Liver (tissue), 3 donors: ENCODE measurements around the gene CCER1.

ENCODE experiments used
- CTCF ChIP-seq: fragments of 150-350 bp; IDR thresholded peaks from 2 replicates; pipeline ENCODE4 v1.5.1; 2017; ENCODE audit warnings: improper control_type of control experiment, low read depth, low read length; ENCODE audit not compliant: missing input control
- EGR1 ChIP-seq, 2 donors: IDR thresholded peaks; 2 replicates each; pipeline ENCODE4 v1.6.1; 2016 to 2018; ENCODE audit warnings: antibody characterized with exemption in 2 of 2, low read depth in 2 of 2
- JUND ChIP-seq, 2 donors: IDR thresholded peaks; 2 replicates each; pipeline ENCODE4 v1.6.1; 2016; ENCODE audit warnings: antibody characterized with exemption in 2 of 2
- RAD21 ChIP-seq, 2 donors: IDR thresholded peaks; 2 replicates each; pipeline ENCODE4 v1.6.1; 2016; ENCODE audit warnings: antibody characterized with exemption in 2 of 2, mild to moderate bottlenecking in 2 of 2
- REST ChIP-seq: IDR thresholded peaks from 2 replicates; pipeline ENCODE4 v1.6.1; 2016; ENCODE audit warnings: antibody characterized with exemption, mild to moderate bottlenecking
- RXRA ChIP-seq, 2 donors: IDR thresholded peaks; 2 replicates each; pipeline ENCODE4 v1.6.1; 2017 to 2018; ENCODE audit warnings: antibody characterized with exemption in 2 of 2, mild to moderate bottlenecking in 1 of 2
- SP1 ChIP-seq: IDR thresholded peaks from 2 replicates; pipeline ENCODE4 v1.6.1; 2018; ENCODE audit warnings: antibody characterized with exemption, mild to moderate bottlenecking
- TAF1 ChIP-seq: conservative IDR thresholded peaks from 2 replicates; pipeline ENCODE4 v1.6.1; 2016; ENCODE audit warnings: antibody characterized with exemption, mild to moderate bottlenecking
- YY1 ChIP-seq: IDR thresholded peaks from 2 replicates; pipeline ENCODE4 v1.6.1; 2016; ENCODE audit warnings: antibody characterized with exemption, mild to moderate bottlenecking
- ZBTB33 ChIP-seq: IDR thresholded peaks from 2 replicates; pipeline ENCODE4 v1.6.1; 2016; ENCODE audit warnings: antibody characterized with exemption
- donor health status: healthy.
- donor health status: healthy.

GRCh38 chr12:90920222-90920621, 34.8 kb downstream of the CCER1 start:
- TF ChIP-seq CTCF (no peak), RXRA (IDR thresholded peaks at IDR 0.05) (no peak), TAF1 (no peak), REST (no peak), SP1 (no peak), JUND (IDR thresholded peaks at IDR 0.05) (no peak), YY1 (no peak), ZBTB33 (no peak), RAD21 (IDR thresholded peaks at IDR 0.05) (no peak), EGR1 (IDR thresholded peaks at IDR 0.05; ENCODE audit: low read depth in 2 of 2) (no peak)
